ENCODE measurements around the gene MOBP.

DNA sequence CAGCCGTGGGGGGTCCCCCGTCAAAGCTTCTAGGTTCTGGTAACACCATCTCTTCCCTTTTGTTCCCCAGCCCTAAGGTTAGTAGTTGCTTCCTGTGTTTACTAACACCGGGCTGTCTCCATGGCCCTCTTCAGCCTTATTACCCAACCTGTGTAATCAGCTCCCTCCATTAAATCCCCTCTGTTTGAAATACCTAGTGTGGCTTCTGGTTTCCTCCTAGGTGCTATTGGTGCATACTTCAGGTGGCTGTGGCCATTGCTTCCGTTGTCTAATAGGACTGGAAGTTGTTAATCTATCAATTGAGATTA, 35.3 kb downstream of the MOBP start:
- TF ChIP-seq, protein P1, sequence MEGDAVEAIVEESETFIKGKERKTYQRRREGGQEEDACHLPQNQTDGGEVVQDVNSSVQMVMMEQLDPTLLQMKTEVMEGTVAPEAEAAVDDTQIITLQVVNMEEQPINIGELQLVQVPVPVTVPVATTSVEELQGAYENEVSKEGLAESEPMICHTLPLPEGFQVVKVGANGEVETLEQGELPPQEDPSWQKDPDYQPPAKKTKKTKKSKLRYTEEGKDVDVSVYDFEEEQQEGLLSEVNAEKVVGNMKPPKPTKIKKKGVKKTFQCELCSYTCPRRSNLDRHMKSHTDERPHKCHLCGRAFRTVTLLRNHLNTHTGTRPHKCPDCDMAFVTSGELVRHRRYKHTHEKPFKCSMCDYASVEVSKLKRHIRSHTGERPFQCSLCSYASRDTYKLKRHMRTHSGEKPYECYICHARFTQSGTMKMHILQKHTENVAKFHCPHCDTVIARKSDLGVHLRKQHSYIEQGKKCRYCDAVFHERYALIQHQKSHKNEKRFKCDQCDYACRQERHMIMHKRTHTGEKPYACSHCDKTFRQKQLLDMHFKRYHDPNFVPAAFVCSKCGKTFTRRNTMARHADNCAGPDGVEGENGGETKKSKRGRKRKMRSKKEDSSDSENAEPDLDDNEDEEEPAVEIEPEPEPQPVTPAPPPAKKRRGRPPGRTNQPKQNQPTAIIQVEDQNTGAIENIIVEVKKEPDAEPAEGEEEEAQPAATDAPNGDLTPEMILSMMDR (IDR thresholded peaks at IDR 0.05; ENCODE audit: control extremely low read depth in 1 of 3, insufficient read depth in 1 of 3, low read depth in 1 of 3, low read length in 3 of 3): no peak
- no peak for TF ChIP-seq ZNF274 (IDR thresholded peaks at IDR 0.05; ENCODE audit: borderline replicate concordance, extremely low read depth, low read length)
- no peak for TF ChIP-seq CHD2 (IDR thresholded peaks at IDR 0.05; ENCODE audit: low read length)
- no peak for TF ChIP-seq JUND (IDR thresholded peaks at IDR 0.05; ENCODE audit: low read length)
- TF ChIP-seq SAP30 (IDR thresholded peaks at IDR 0.05; ENCODE audit: insufficient read depth, insufficient replicate concordance, low read length): no peak
- TF ChIP-seq CREB1 (IDR thresholded peaks at IDR 0.05): no peak
- no peak for TF ChIP-seq CEBPB (IDR thresholded peaks at IDR 0.05; ENCODE audit: low read depth, low read length)

Measured in H1 (cell line).